ENCODE data around the gene DAND5.

The DAND5 gene

GRCh38 chr19:12982648-12983047 lies 13.3 kb downstream of the DAND5 start:
- Histone ChIP-seq H3K4me2 (peak overlapping the region; percentile 25; the same call in 1 of the 2 replicates), H2AFZ (ENCODE audit: low read depth) (no peak overlapping the region), H4K20me1 (ENCODE audit: insufficient read depth) (no peaks in the 10 kb centered on the region), H3K79me2 (ENCODE audit: insufficient read depth, low read depth) (no peaks in the 10 kb centered on the region), H3K36me3 (ENCODE audit: insufficient read depth) (no peaks in the 10 kb centered on the region), H3K27ac (no peak overlapping the region), H3K9ac (no peak overlapping the region), H3K4me3 (IDR thresholded peaks at IDR 0.05; ENCODE audit: insufficient read depth, low read depth, low read length) (no peak overlapping the region), H3K27me3 (ENCODE audit: insufficient read depth, low read depth) (peaks cover 44% of the 10 kb centered on the region), H3K4me1 (ENCODE audit: low read depth, poor library complexity, severe bottlenecking) (peaks cover 25% of the 10 kb centered on the region)
- no peak for TF ChIP-seq CTCF (conservative IDR thresholded peaks at IDR 0.05; ENCODE audit: low read depth, low read length)

- no peak overlapping the region for H3K9ac ChIP-seq
- no peak for TF ChIP-seq CTCF (conservative IDR thresholded peaks at IDR 0.05; ENCODE audit: low read depth, low read length)
- H3K79me2 ChIP-seq (ENCODE audit: insufficient read depth, low read depth) = no peaks in the 10 kb centered on the region
These were observed 13.7 kb downstream of the DAND5 start for GRCh38 chr19:12983091-12983490.

GRCh38 chr19:12983542-12984142 lies 14.3 kb downstream of the DAND5 start:
- Histone ChIP-seq H3K36me3 (ENCODE audit: insufficient read depth) (no peaks in the 10 kb centered on the region), H3K4me2 (peak overlapping the region; percentile 25; the same call in 1 of the 2 replicates), H3K27ac (no peak overlapping the region), H3K9ac (no peak overlapping the region), H4K20me1 (ENCODE audit: insufficient read depth) (no peaks in the 10 kb centered on the region), H3K79me2 (ENCODE audit: insufficient read depth, low read depth) (no peaks in the 10 kb centered on the region), H3K4me3 (IDR thresholded peaks at IDR 0.05; ENCODE audit: insufficient read depth, low read depth, low read length) (no peak overlapping the region), H3K4me1 (ENCODE audit: low read depth, poor library complexity, severe bottlenecking) (peaks cover 33% of the 10 kb centered on the region), H2AFZ (ENCODE audit: low read depth) (peak overlapping the region; percentile 38; the same call in 1 of the 2 replicates), H3K27me3 (ENCODE audit: insufficient read depth, low read depth) (peaks cover 44% of the 10 kb centered on the region)
- peak; percentile 88 for TF ChIP-seq CTCF (conservative IDR thresholded peaks at IDR 0.05; ENCODE audit: low read depth, low read length)

More at GRCh38 chr19:12983091-12983490, 13.7 kb downstream of the DAND5 start:
- Histone ChIP-seq H2AFZ (ENCODE audit: low read depth) (peak overlapping the region; percentile 38; the same call in 1 of the 2 replicates), H3K4me2 (peak overlapping the region; percentile 25; the same call in 1 of the 2 replicates), H3K4me1 (ENCODE audit: low read depth, poor library complexity, severe bottlenecking) (peaks cover 30% of the 10 kb centered on the region), H3K27me3 (ENCODE audit: insufficient read depth, low read depth) (peaks cover 44% of the 10 kb centered on the region), H3K36me3 (ENCODE audit: insufficient read depth) (no peaks in the 10 kb centered on the region), H3K4me3 (IDR thresholded peaks at IDR 0.05; ENCODE audit: insufficient read depth, low read depth, low read length) (no peak overlapping the region), H4K20me1 (ENCODE audit: insufficient read depth) (no peaks in the 10 kb centered on the region), H3K27ac (no peak overlapping the region)

- Histone ChIP-seq H3K27ac (no peak overlapping the region), H3K9ac (no peak overlapping the region), H4K20me1 (ENCODE audit: insufficient read depth) (no peaks in the 10 kb centered on the region), H3K79me2 (ENCODE audit: insufficient read depth, low read depth) (no peaks in the 10 kb centered on the region), H3K4me2 (peak overlapping the region; percentile 55; the same call in 1 of the 2 replicates), H3K4me1 (ENCODE audit: low read depth, poor library complexity, severe bottlenecking) (peaks cover 33% of the 10 kb centered on the region), H3K27me3 (ENCODE audit: insufficient read depth, low read depth) (peaks cover 44% of the 10 kb centered on the region), H2AFZ (ENCODE audit: low read depth) (no peak overlapping the region), H3K4me3 (IDR thresholded peaks at IDR 0.05; ENCODE audit: insufficient read depth, low read depth, low read length) (no peak overlapping the region), H3K36me3 (ENCODE audit: insufficient read depth) (no peaks in the 10 kb centered on the region)
- no peak for TF ChIP-seq CTCF (conservative IDR thresholded peaks at IDR 0.05; ENCODE audit: low read depth, low read length)
These were observed 14.8 kb downstream of the DAND5 start for GRCh38 chr19:12984143-12984627.

All from KMS-11 (cell line).